H1 (cell line): ENCODE data around the gene BPIFB2.

Source experiments
- CHD7 ChIP-seq: fragments of 300-600 bp; sonication (generic); IDR thresholded peaks from 2 replicates; pipeline ENCODE4 v1.7.1; 2012; ENCODE audit warnings: low read length, moderate library complexity, mild to moderate bottlenecking, inconsistent platforms; ENCODE audit not compliant: insufficient replicate concordance
- CREB1 ChIP-seq: IDR thresholded peaks from 2 replicates; pipeline ENCODE4 v1.6.1; 2012; ENCODE audit warnings: inconsistent platforms
- EZH2 ChIP-seq: fragments of 200-600 bp; sonication (generic); IDR thresholded peaks from 2 replicates; pipeline ENCODE4 v1.7.1; 2012; ENCODE audit warnings: low read depth, mild to moderate bottlenecking, moderate library complexity, low read length, inconsistent platforms; ENCODE audit not compliant: severe bottlenecking
- POLR2AphosphoS5 ChIP-seq: IDR thresholded peaks from 2 replicates; pipeline ENCODE4 v1.6.1; 2011; ENCODE audit warnings: low read depth, low read length
- ZNF274 ChIP-seq: IDR thresholded peaks from 2 replicates; pipeline ENCODE4 v1.7.0; 2012; ENCODE audit warnings: low read length, borderline replicate concordance; ENCODE audit errors: extremely low read depth
- TF ChIP-seq, protein P1 (sequence below): IDR thresholded peaks from 2 replicates; pipeline ENCODE4 v1.6.1; 2012; ENCODE audit warnings: inconsistent platforms
- TF ChIP-seq, protein P2 (sequence below): IDR thresholded peaks from 2 replicates; pipeline ENCODE4 v1.6.1; 2011; ENCODE audit warnings: low read length, improper control_type of control experiment
- TF ChIP-seq, protein P3 (sequence below), 3 experiments: IDR thresholded peaks; 1 replicate in 2 of 3; 2 replicates in 1 of 3; pipeline versions ENCODE4 v1.5.1 to v1.6.1; 2011; ENCODE audit warnings: low read length in 3 of 3, mild to moderate bottlenecking in 3 of 3, inconsistent platforms in 2 of 3, low read depth in 1 of 3, moderate library complexity in 1 of 3; ENCODE audit not compliant: insufficient read depth in 1 of 3; ENCODE audit errors: control extremely low read depth in 1 of 3

DNA sequence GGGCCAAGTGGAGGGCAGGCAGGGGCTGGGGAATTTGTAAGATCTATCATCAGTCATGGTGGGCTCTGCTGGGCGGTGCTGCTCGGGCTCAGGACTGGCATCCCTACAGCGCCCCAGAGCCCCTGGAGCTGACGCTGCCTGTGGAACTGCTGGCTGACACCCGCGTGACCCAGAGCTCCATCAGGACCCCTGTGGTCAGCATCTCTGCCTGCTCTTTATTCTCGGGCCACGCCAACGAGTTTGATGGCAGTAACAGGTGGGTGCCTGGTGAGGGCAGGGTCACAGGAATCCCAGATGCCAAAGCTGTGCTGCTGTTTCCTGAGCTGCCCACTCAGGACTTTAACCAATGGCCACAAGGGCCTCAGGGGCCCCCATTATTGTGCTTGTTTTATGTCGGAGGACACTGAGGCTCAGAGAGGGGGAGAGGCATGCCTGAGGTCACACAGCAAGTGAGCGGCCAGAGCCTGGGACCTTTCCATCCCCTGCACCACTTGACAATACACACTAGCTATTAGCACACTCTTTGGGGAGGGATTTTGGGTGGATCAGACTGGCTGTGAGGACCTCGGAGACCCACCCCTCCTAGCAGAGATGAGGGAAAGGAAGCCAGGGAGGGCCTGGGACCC lies 6.3 kb downstream of the BPIFB2 start:
- TF ChIP-seq, protein P1, sequence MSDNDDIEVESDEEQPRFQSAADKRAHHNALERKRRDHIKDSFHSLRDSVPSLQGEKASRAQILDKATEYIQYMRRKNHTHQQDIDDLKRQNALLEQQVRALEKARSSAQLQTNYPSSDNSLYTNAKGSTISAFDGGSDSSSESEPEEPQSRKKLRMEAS: no peak
- TF ChIP-seq, protein P2, sequence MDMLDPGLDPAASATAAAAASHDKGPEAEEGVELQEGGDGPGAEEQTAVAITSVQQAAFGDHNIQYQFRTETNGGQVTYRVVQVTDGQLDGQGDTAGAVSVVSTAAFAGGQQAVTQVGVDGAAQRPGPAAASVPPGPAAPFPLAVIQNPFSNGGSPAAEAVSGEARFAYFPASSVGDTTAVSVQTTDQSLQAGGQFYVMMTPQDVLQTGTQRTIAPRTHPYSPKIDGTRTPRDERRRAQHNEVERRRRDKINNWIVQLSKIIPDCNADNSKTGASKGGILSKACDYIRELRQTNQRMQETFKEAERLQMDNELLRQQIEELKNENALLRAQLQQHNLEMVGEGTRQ: no peak
- TF ChIP-seq, protein P3, sequence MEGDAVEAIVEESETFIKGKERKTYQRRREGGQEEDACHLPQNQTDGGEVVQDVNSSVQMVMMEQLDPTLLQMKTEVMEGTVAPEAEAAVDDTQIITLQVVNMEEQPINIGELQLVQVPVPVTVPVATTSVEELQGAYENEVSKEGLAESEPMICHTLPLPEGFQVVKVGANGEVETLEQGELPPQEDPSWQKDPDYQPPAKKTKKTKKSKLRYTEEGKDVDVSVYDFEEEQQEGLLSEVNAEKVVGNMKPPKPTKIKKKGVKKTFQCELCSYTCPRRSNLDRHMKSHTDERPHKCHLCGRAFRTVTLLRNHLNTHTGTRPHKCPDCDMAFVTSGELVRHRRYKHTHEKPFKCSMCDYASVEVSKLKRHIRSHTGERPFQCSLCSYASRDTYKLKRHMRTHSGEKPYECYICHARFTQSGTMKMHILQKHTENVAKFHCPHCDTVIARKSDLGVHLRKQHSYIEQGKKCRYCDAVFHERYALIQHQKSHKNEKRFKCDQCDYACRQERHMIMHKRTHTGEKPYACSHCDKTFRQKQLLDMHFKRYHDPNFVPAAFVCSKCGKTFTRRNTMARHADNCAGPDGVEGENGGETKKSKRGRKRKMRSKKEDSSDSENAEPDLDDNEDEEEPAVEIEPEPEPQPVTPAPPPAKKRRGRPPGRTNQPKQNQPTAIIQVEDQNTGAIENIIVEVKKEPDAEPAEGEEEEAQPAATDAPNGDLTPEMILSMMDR (IDR thresholded peaks at IDR 0.05; ENCODE audit: control extremely low read depth in 1 of 3, insufficient read depth in 1 of 3, low read depth in 1 of 3, low read length in 3 of 3): no peak
- no peak for TF ChIP-seq EZH2
- no peak for TF ChIP-seq POLR2AphosphoS5
- no peak for TF ChIP-seq CHD7
- TF ChIP-seq ZNF274: no peak
- no peak for TF ChIP-seq CREB1
